Activated CD4-positive, alpha-beta T cell treated with anti-CD3 and anti-CD28 coated beads, Interleukin-2, amount 10 ng/mL, durations not matched to agents 7 days and 5 days (primary cell): ENCODE results near the gene RTN1. TPM values are rescaled to one million over a fixed set of nuclear protein-coding genes. Genes with fewer than 3 reads are reported as not detected.

Experiments used
- CTCF ChIA-PET: fragments of 350-600 bp; sonication (Branson Sonifier 250); formaldehyde crosslinking; loops from one replicate; lab custom pipeline; 2021; ENCODE audit warnings: antibody characterized with exemption; lab: Charles Lee
- POLR2A ChIA-PET: fragments of 350-600 bp; sonication (Branson Sonifier 250); formaldehyde crosslinking; loops from one replicate; lab custom pipeline; 2021; ENCODE audit warnings: antibody characterized with exemption; lab: Charles Lee
- DNase-seq: peaks from one replicate; pipeline ENCODE4 v3.0.0-alpha.2; 2020
- H3K27ac Mint-ChIP-seq: one replicate; pipeline ENCODE4 v1.8.0; 2021; ENCODE audit warnings: mild to moderate bottlenecking, moderate library complexity, mixed read lengths
- H3K27me3 Mint-ChIP-seq: one replicate; pipeline ENCODE4 v1.8.0; 2021; ENCODE audit warnings: mixed read lengths
- H3K36me3 Mint-ChIP-seq: one replicate; pipeline ENCODE4 v1.8.0; 2021; ENCODE audit warnings: low read depth, mixed read lengths
- H3K4me1 Mint-ChIP-seq: one replicate; pipeline ENCODE4 v1.8.0; 2021; ENCODE audit warnings: mixed read lengths
- H3K4me3 Mint-ChIP-seq: one replicate; pipeline ENCODE4 v1.8.0; 2021; ENCODE audit warnings: mild to moderate bottlenecking, moderate library complexity, mixed read lengths
- H3K9me3 Mint-ChIP-seq: one replicate; pipeline ENCODE4 v1.8.0; 2021; ENCODE audit warnings: mixed read lengths
- microRNA-seq: library from miRNA; unstranded; fragments of <30 nt; microRNA quantifications from one replicate; pipeline ENCODE4 v1.2.0, GENCODE V29; 2021; ENCODE audit warnings: borderline microRNAs expressed, borderline replicate concordance
- total RNA-seq, 2 experiments: library from RNA; stranded (reverse); gene quantifications; one replicate each; pipeline ENCODE4 v1.2.3, GENCODE V29; 2021

The RTN1 gene
- total RNA-seq, 2 experiments from 2014 or later, result not detected

DNA sequence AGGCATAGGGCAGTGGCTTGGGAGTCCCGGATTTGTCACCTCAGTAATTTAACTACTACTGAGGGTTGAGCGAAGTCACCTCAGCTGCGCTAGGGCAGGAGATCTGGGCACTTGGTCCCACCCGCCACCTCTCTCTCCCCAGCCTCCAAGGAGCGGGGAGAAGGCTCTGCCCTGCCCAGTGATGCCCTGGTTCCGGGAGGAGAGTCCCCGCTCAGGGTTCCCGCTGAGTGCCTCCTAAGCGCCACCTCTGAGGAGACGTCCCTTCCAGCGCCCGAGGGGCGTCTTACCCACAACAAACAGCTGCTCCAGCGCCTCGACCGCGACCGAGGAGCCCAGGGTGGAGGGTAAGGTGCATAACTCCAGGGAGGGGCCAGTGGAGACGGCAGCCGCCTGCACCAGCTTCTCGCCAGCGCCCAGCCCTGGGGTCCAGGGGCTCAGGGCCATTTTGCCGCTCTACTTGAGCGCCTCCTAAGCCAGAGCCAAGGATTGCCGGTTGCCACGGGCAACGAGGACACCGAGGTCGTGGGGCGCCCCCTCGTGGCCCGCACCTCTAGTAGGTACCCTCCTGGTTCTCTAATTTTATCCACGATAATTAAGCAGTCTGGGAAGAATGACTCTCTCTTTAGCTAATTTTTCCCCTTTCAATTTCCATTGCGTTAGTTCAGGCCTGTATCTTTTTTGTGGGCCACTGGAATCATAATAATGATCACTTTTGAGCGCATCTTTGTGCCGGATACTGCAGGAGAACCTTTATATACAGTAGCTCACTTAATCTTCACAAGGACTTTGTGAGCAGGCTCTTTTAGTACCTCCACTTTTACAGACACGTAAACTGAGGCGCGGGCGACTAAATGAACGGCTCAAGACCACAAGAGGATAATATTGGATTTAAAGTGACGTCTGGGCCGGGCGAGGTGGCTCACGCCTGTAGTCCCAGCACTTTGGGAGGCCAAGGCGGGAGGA is 294.0 kb downstream of the RTN1 start, which contains the start of gene CCDC175:
Gene CCDC175, minus strand, starts transcription at position 481 of the 963 bp plus-strand sequence. Its CDS starts 37 bp downstream, at position 444.
- POLR2A ChIA-PET, result no interaction called here
- no peaks in the 10 kb centered on the region for H3K36me3 Mint-ChIP-seq
- no peaks in the 10 kb centered on the region for H3K9me3 Mint-ChIP-seq
- H3K27ac Mint-ChIP-seq, result no peak within 1 kb of the TSS
- peak; percentile 84 for DNase-seq
- CTCF ChIA-PET, result interaction anchor here (0.7 to 1.6 kb wide), 10 partner anchors 9 to 69 kb away, joined by 3 to 11 read pairs (median 4); no protein-coding TSS in a partner anchor
- peaks cover 19% of the 10 kb centered on the region for H3K27me3 Mint-ChIP-seq
- H3K4me1 Mint-ChIP-seq, result peaks cover 5% of the 10 kb centered on the region
- peak within 1 kb of the TSS; percentile 52 for H3K4me3 Mint-ChIP-seq

DNA sequence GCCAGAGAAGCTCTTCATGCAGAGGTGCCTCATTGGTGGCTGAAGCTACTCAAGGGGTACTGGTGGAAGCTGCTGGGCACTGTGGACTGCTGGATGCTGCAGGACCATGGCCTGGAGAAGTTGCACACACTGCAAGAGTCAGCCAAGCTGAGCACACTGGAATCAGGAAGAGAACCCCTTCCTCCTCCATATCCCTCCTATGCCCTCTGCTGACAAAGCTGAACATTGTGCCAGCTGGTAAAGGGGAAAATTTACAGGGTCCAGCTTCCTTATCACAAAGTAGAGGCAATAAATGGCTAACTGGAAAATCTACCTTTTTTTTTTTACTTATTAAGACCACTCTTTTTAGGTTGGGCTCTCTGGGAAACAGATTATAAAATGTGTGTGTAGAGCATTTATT is 300.5 kb downstream of the RTN1 start:
- H3K27ac Mint-ChIP-seq, result no peak overlapping the region
- H3K9me3 Mint-ChIP-seq, result no peaks in the 10 kb centered on the region
- no peaks in the 10 kb centered on the region for H3K36me3 Mint-ChIP-seq
- H3K4me1 Mint-ChIP-seq, result no peaks in the 10 kb centered on the region
- H3K27me3 Mint-ChIP-seq, result peaks cover 30% of the 10 kb centered on the region
- no peak overlapping the region for H3K4me3 Mint-ChIP-seq
- CTCF ChIA-PET, result interaction anchor here (0.6 kb wide), 2 partner anchors 606 to 899 kb away, joined by 3 read pairs; no protein-coding TSS in a partner anchor
- no peak for DNase-seq
- POLR2A ChIA-PET, result no interaction called here

DNA sequence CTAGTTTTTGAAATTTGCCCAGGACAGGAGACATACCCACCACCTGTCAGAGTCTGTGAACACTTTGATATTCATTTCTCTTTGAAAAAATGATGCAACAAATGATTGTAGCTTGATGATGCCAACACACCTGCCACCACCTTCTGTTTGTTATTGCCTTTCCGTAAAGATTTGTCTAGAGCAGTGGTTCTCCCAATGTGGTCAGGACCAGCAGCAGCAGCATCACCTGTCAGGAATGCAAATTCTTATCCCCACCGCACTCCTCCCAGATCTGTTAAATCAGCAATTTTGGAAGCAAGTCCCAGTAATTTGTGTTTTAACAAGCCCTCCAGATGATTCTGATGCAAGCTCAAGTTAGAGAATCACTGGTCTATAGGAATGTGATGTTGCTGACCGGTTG is 303.9 kb downstream of the RTN1 start:
- no peak overlapping the region for H3K27ac Mint-ChIP-seq
- no peaks in the 10 kb centered on the region for H3K9me3 Mint-ChIP-seq
- CTCF ChIA-PET, result no interaction called here
- H3K4me3 Mint-ChIP-seq, result no peak overlapping the region
- H3K27me3 Mint-ChIP-seq, result peaks cover 28% of the 10 kb centered on the region
- DNase-seq, result no peak
- POLR2A ChIA-PET, result no interaction called here
- no peaks in the 10 kb centered on the region for H3K36me3 Mint-ChIP-seq
- no peaks in the 10 kb centered on the region for H3K4me1 Mint-ChIP-seq

DNA sequence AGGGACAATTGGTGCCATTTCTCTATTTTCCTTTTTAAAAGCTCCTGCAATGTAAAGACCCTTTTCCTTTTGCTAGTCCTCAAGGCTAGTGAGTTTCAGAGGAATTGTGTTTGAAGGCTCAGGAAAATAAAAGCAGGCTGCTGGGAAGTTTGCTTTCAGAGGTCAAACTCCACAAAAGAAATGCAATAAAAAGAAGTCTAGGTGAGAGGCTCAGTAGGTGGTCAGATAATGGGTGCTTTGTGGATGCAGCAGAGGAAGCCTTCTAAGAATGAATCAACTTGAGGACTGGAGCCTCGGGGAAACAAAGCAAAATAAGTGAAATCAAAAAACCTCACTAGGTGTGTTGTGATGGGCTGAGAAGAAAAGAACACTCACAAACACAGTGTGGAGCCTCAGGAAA is 304.3 kb downstream of the RTN1 start:
- H3K36me3 Mint-ChIP-seq, result no peaks in the 10 kb centered on the region
- H3K4me1 Mint-ChIP-seq, result no peaks in the 10 kb centered on the region
- DNase-seq, result no peak
- H3K4me3 Mint-ChIP-seq, result no peak overlapping the region
- ChIA-PET POLR2A (no interaction called here), CTCF (interaction anchor here (1.1 kb wide), 1 partner anchor 10 kb away, joined by 5 read pairs; the partner anchor contains the start of gene CCDC175)
- peaks cover 26% of the 10 kb centered on the region for H3K27me3 Mint-ChIP-seq
- no peak overlapping the region for H3K27ac Mint-ChIP-seq
- H3K9me3 Mint-ChIP-seq, result no peaks in the 10 kb centered on the region

DNA sequence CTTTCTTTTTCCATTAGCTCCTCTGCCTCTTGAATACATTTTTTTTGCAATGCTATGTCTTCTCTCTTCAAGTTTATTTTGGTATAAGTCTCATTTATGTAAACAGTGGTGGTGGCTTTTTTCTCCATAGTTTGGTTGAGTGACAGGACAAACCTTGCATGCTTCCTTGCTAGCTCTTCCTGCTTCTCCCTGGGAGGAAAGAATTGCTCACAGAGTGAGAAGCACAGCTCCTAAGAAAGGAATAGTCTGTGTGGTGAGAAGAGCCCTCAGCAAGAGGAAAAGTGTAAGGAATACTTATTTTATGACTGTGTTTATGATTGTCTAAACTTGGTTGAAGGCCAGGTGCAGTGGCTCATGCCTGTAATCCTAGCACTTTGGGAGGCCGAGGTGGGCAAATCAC is 305.5 kb downstream of the RTN1 start:
- DNase-seq, result no peak
- H3K27me3 Mint-ChIP-seq, result peaks cover 27% of the 10 kb centered on the region
- no peak overlapping the region for H3K27ac Mint-ChIP-seq
- no peaks in the 10 kb centered on the region for H3K4me1 Mint-ChIP-seq
- POLR2A ChIA-PET, result no interaction called here
- CTCF ChIA-PET, result interaction anchor here (1.1 kb wide), 1 partner anchor 12 kb away, joined by 5 read pairs; the partner anchor contains the start of gene CCDC175
- no peaks in the 10 kb centered on the region for H3K36me3 Mint-ChIP-seq
- H3K9me3 Mint-ChIP-seq, result no peaks in the 10 kb centered on the region
- no peak overlapping the region for H3K4me3 Mint-ChIP-seq

DNA sequence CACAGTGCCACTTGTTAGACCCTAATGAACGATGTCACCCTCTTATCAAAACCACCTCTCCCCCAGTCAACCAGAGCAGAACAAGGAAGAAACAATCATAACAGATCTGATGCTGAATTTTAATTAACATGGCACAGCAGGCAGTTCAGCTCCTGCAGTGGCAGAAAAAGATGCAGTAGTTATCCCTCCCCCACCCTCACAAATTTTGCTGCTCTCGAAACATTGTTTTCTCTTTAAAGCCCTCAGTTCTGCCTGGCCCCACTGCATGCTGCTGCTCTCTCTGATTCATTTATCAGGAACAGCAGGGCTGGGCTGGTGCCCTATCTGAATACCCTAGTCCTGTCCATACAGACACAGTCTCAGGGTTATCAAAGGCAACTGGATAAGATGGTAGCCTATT is 306.2 kb downstream of the RTN1 start:
- H3K27me3 Mint-ChIP-seq, result peaks cover 27% of the 10 kb centered on the region
- no peak overlapping the region for H3K27ac Mint-ChIP-seq

DNA sequence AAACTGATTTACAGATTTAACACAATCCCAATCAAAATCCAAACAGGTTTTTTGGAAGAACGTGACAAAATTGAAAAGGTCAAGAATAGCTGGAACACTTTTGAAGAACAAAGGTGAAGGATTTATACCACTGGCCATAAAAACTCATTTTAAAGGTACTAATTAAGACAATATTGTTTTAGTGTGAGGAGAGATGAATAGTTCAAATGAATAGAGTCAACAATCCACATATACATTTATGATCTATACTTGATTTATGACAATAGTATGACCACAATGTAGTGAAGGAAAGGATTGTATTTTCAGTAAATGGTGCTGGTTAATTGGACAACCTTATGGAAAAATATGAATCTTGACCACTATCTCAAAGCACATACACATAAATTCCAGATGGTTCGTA is 323.3 kb downstream of the RTN1 start:
- Mint-ChIP-seq H3K27ac (no peak overlapping the region), H3K9me3 (no peaks in the 10 kb centered on the region), H3K27me3 (peaks cover 12% of the 10 kb centered on the region), H3K36me3 (no peaks in the 10 kb centered on the region), H3K4me1 (no peaks in the 10 kb centered on the region), H3K4me3 (no peak overlapping the region)
- DNase-seq, result no peak
- ChIA-PET CTCF (no interaction called here), POLR2A (no interaction called here)

More for the DNA sequence above, 306.2 kb downstream of the RTN1 start:
- H3K36me3 Mint-ChIP-seq, result no peaks in the 10 kb centered on the region
- no peaks in the 10 kb centered on the region for H3K4me1 Mint-ChIP-seq
- DNase-seq, result no peak
- no peak overlapping the region for H3K4me3 Mint-ChIP-seq
- ChIA-PET CTCF (no interaction called here), POLR2A (no interaction called here)
- no peaks in the 10 kb centered on the region for H3K9me3 Mint-ChIP-seq

Small RNA genes within 50 kb of the gene (microRNA-seq; reads per million reads assigned to microRNA genes)
- not detected for gene MIR5586

Other genes with a start within 250 kb of the RTN1 start
- gene LRRC9, start 49.4 kb upstream of the RTN1 start, total RNA-seq, result not detected
- gene PCNX4, start 221.1 kb upstream of the RTN1 start, total RNA-seq, result 10 to 100 TPM; 33.3 to 36.9 TPM